Sigmoid colon (tissue), 7 donors: ENCODE results near the gene ACOT7. TPM values are rescaled to one million over a fixed set of nuclear protein-coding genes. Genes with fewer than 3 reads are reported as not detected.
A peak's percentile ranks its signal among the peaks of the same experiment; 100 is the strongest.

ENCODE experiments used
- DNase-seq: peaks from one replicate; pipeline ENCODE4 v3.0.0-alpha.2; 2019
- H3K27ac ChIP-seq, 4 donors: fragments of 200-600 bp; sonication (generic); one replicate each; pipeline ENCODE4 v1.5.1; 2016 to 2019; ENCODE audit warnings: mild to moderate bottlenecking in 1 of 4
- H3K27me3 ChIP-seq, 3 donors: fragments of 200-600 bp; sonication (generic); one replicate each; pipeline ENCODE4 v1.5.1; 2019; ENCODE audit warnings: mild to moderate bottlenecking in 1 of 3
- H3K36me3 ChIP-seq, 4 donors: fragments of 200-600 bp; sonication (generic); one replicate each; pipeline ENCODE4 v1.5.1; 2016 to 2019
- H3K4me1 ChIP-seq, 4 donors: fragments of 200-600 bp; sonication (generic); one replicate each; pipeline ENCODE4 v1.5.1; 2017 to 2019
- H3K4me3 ChIP-seq, 4 donors: fragments of 200-600 bp; sonication (generic); one replicate each; pipeline ENCODE4 v1.5.1; 2017 to 2019; ENCODE audit warnings: mild to moderate bottlenecking in 2 of 4, moderate library complexity in 1 of 4
- H3K9me3 ChIP-seq, 4 donors: fragments of 200-600 bp in 3 of 4; sonication (generic) in 3 of 4; one replicate each; pipeline versions ENCODE4 v1.5.1 to v1.6.1; 2013 to 2019
- EP300 ChIP-seq, 4 donors: sonication (generic); formaldehyde crosslinking; IDR thresholded peaks; one replicate each; pipeline ENCODE4 v1.6.1; 2017; ENCODE audit warnings: antibody characterized with exemption in 4 of 4
- POLR2A ChIP-seq, 2 donors: fragments of 450-650 bp; IDR thresholded peaks; one replicate each; pipeline ENCODE4 v1.6.1; 2016; ENCODE audit warnings: antibody characterized with exemption in 2 of 2, mild to moderate bottlenecking in 2 of 2, moderate library complexity in 2 of 2
- POLR2AphosphoS5 ChIP-seq, 4 donors: sonication (generic); formaldehyde crosslinking; IDR thresholded peaks; one replicate each; pipeline ENCODE4 v1.6.1; 2017; ENCODE audit warnings: antibody characterized with exemption in 4 of 4
- WGBS, 2 donors: extraction: QIAGEN DNeasy Blood & Tissue Kit; methylation state at CpG; one replicate each; pipeline ENCODE4 v1.1.7; 2013; 5-methylcytosine and 5-hydroxymethylcytosine counted together
- intact Hi-C: fragments of 100-400 bp; cut with DNase I; formaldehyde crosslinking; loops from one replicate; pipeline ENCODE4 v1.15.1; 2023
- polyA plus RNA-seq, 3 donors: library from polyadenylated mRNA; stranded (reverse); fragments of 200-250 nt; gene quantifications; one replicate each; pipeline ENCODE4 v1.2.3, GENCODE V29; 2013
- total RNA-seq, 4 donors: library from RNA; depleted of rRNA; stranded (reverse); fragments of >200 nt; gene quantifications; one replicate each; pipeline ENCODE4 v1.1.0, GENCODE V29; 2016
- TF ChIP-seq, protein P1 (sequence below), 4 experiments: fragments of 450-650 bp in 3 of 4; fragments of 200-600 bp in 1 of 4; IDR thresholded peaks; one replicate each; pipeline ENCODE4 v1.5.1; 2016 to 2019; ENCODE audit warnings: antibody characterized with exemption in 4 of 4, mild to moderate bottlenecking in 3 of 4, moderate library complexity in 2 of 4
- donor health status: healthy with polysubstance abuse.
- donor health status: Bipolar disorder and iron deficiency.
- donor health status: healthy.

The ACOT7 gene
- total and polyA plus RNA-seq, 7 donors = 17.9 to 81.0 (median 26.5) TPM

DNA sequence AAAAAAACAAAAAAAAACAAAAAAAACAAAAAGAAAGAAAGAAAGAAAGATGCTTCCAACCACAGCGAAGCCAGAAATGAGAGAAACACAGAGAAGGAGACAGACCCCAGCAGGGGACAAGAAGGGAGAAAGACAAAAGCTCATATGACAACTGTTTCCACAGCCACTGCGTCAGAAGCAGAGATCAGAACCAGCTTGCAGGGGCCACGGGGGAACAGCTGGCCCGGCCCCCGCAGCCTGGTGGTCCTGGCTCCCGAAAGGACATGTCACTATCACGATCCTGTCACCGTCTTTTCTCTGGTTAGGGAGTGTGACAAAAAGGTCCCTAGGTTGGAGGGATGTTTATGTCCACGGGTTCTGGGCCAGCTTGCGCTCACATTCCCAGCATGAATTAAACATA is 60.7 kb downstream of the ACOT7 start:
- TF ChIP-seq POLR2A (IDR thresholded peaks at IDR 0.05) = no peak
- TF ChIP-seq POLR2AphosphoS5 (IDR thresholded peaks at IDR 0.05) = no peak
- TF ChIP-seq, protein P1, sequence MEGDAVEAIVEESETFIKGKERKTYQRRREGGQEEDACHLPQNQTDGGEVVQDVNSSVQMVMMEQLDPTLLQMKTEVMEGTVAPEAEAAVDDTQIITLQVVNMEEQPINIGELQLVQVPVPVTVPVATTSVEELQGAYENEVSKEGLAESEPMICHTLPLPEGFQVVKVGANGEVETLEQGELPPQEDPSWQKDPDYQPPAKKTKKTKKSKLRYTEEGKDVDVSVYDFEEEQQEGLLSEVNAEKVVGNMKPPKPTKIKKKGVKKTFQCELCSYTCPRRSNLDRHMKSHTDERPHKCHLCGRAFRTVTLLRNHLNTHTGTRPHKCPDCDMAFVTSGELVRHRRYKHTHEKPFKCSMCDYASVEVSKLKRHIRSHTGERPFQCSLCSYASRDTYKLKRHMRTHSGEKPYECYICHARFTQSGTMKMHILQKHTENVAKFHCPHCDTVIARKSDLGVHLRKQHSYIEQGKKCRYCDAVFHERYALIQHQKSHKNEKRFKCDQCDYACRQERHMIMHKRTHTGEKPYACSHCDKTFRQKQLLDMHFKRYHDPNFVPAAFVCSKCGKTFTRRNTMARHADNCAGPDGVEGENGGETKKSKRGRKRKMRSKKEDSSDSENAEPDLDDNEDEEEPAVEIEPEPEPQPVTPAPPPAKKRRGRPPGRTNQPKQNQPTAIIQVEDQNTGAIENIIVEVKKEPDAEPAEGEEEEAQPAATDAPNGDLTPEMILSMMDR (IDR thresholded peaks at IDR 0.05) = no peak
- no peak for TF ChIP-seq EP300 (IDR thresholded peaks at IDR 0.05)
- Histone ChIP-seq H3K27ac (no peak overlapping the region), H3K36me3 (no peaks in the 10 kb centered on the region), H3K4me1 (peaks cover 0 to 27% (median 25%) of the 10 kb centered on the region in 4 donors), H3K4me3 (no peak overlapping the region), H3K27me3 (no peaks in the 10 kb centered on the region), H3K9me3 (no peaks in the 10 kb centered on the region)
- intact Hi-C loops = no loop called here
- DNase-seq = no peak
- 92 to 96% methylated on average over 10 of the region's 10 CpGs for whole genome bisulfite sequencing, 2 donors

DNA sequence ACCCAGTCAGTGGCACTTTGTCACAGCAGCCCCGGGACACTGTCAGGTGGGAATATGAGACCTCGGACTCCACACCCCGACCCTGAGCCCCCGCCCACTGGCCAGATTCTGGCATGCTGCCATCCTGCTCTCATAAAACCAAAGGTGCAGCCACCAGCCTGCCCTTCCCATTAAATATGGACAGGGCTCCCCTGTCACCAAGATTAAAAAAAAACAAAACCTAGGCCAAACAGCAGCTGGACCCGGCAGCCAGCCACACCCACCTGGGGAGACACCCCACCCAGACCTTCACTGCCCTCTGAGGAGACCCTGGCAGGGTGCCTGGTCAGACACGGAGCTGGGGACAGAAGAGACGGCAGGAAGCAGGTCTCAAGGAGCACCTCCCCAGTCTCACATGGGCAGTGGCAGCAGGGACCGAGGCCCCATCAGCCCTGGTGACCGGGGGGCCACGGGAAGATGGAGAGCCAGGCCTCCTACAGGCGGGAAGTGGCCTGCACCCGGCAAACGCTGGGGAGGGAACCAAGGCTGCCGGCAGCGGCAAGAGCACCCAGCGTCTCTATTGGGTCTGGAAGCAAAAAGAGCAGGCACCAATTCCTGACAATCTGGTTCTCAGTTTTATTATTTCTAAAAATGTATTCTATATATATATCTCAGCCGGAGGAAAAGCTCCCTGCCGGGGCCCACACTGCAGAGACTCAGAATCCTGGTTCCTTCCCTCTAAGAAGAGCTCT is 61.9 kb downstream of the ACOT7 start:
- WGBS, 2 donors = 30 to 77% methylated on average over 18 of the region's 18 CpGs
- intact Hi-C loops = no loop called here
- DNase-seq = no peak
- H3K9me3 ChIP-seq = no peaks in the 10 kb centered on the region
- H3K4me1 ChIP-seq = peaks cover 0 to 27% (median 25%) of the 10 kb centered on the region in 4 donors
- H3K27me3 ChIP-seq = no peaks in the 10 kb centered on the region
- H3K27ac ChIP-seq = no peak overlapping the region
- TF ChIP-seq, protein P1 (IDR thresholded peaks at IDR 0.05) = no peak
- TF ChIP-seq POLR2AphosphoS5 (IDR thresholded peaks at IDR 0.05) = no peak
- no peak for TF ChIP-seq EP300 (IDR thresholded peaks at IDR 0.05)
- no peak for TF ChIP-seq POLR2A (IDR thresholded peaks at IDR 0.05)
- peaks cover 0 to 3% (median 0%) of the 10 kb centered on the region in 4 donors for H3K36me3 ChIP-seq
- H3K4me3 ChIP-seq = no peak overlapping the region

DNA sequence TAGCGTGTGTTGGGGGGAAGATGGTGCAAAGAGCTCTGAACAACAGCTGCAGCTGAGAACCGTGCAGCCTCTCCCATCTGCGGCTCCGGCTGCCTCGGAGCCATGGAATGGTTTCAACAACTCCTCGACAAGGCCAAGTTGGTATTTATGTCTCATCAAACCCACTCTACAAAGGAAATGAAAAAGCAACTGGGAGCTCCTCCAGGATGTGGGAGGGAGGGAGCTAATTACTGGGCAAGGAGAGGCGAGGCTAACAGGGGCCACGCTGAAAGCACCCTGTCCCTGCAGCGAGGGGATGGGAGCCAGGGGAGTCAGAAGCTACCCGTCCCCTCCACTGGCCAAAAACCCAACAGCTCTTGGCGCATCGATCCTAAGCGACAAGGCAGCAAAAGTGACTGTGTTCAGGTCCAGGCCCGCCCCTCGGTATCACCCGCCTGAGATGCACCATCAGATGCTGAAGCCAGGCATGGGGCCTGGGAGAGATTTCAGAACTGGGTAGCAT is 63.1 kb downstream of the ACOT7 start:
- WGBS, 2 donors = 79 to 86% methylated on average over 16 of the region's 16 CpGs
- Histone ChIP-seq H3K36me3 (peaks cover 0 to 12% (median 0%) of the 10 kb centered on the region in 4 donors), H3K4me1 (peaks cover 0 to 27% (median 25%) of the 10 kb centered on the region in 4 donors), H3K4me3 (no peak overlapping the region), H3K27ac (peak overlapping the region in 3 of 4 donors; percentile 66 to 78 (median 71)), H3K9me3 (no peaks in the 10 kb centered on the region), H3K27me3 (no peaks in the 10 kb centered on the region)
- DNase-seq = no peak
- intact Hi-C loops = no loop called here
- TF ChIP-seq EP300 (IDR thresholded peaks at IDR 0.05) = no peak

DNA sequence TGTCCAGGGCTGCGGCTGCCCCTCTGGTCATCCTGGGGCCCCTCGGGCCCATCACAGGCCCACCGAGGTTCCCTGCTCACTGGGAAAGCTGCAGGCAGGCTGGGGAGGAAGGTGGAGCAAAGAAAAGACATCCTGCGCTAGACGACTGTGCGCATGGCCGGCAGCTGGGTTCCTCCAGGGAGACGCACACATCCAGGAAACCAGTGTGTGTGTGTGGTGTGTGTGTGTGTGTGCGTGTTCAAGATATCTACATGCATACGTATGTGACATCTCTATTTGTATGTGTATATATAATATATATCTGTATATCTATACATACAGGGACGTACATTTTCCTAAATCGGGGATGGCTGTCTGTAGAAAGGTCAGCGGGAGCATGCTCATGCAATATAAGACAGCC is 63.7 kb downstream of the ACOT7 start:
- Histone ChIP-seq H3K9me3 (no peaks in the 10 kb centered on the region), H3K36me3 (peaks cover 0 to 12% (median 0%) of the 10 kb centered on the region in 4 donors), H3K4me1 (peaks cover 0 to 27% (median 25%) of the 10 kb centered on the region in 4 donors), H3K27ac (peak overlapping the region in 3 of 4 donors; percentile 66 to 78 (median 71)), H3K27me3 (no peaks in the 10 kb centered on the region), H3K4me3 (no peak overlapping the region)
- WGBS, 2 donors = 66 to 86% methylated on average over 13 of the region's 13 CpGs
- TF ChIP-seq POLR2A (IDR thresholded peaks at IDR 0.05) = no peak
- DNase-seq = no peak
- intact Hi-C loops = loop anchor here (5.0 kb wide), 1 partner anchor 53 kb away; no protein-coding TSS in a partner anchor

DNA sequence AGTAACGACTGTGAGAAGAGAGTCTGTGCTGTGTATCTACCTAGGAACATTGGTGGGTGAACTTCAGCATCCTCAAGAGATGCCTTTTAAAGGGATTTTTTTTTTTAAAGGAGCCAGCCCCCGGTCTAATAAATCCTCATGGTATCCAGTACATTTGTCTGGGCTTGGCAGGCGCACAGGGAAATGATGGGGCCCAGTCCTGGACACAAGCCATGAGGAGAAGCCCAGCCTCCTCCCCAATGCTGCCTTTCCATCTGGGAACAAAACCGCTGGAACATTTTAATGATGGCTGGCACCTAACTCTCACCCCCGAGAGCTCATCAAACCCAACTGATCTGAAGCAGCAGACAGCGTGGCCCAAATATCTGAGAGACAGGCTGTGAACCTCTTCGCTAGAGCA is 64.2 kb downstream of the ACOT7 start:
- TF ChIP-seq POLR2AphosphoS5 (IDR thresholded peaks at IDR 0.05) (peak in 3 of 4 donors; percentile 11 to 55 (median 41)), POLR2A (IDR thresholded peaks at IDR 0.05) (no peak), EP300 (IDR thresholded peaks at IDR 0.05) (no peak)
- TF ChIP-seq, protein P1 (IDR thresholded peaks at IDR 0.05) = no peak
- H3K27me3 ChIP-seq = no peaks in the 10 kb centered on the region
- peaks cover 0 to 27% (median 25%) of the 10 kb centered on the region in 4 donors for H3K4me1 ChIP-seq
- peaks cover 0 to 12% (median 0%) of the 10 kb centered on the region in 4 donors for H3K36me3 ChIP-seq
- peak; percentile 83 for DNase-seq
- peak overlapping the region in 3 of 4 donors; percentile 66 to 78 (median 71) for H3K27ac ChIP-seq
- no peaks in the 10 kb centered on the region for H3K9me3 ChIP-seq
- no peak overlapping the region for H3K4me3 ChIP-seq
- intact Hi-C loops = loop anchor here (5.0 kb wide), 1 partner anchor 52 kb away; no protein-coding TSS in a partner anchor
- 65 to 70% methylated on average over 7 of the region's 7 CpGs for WGBS, 2 donors
